Cardiac fibroblast (primary cell): ENCODE data around the gene MGAT3.

Experiments used
- DNase-seq, 2 donors: peaks; one replicate each; pipeline versions ENCODE4 v3.0.0 to v3.0.0-alpha.2; 2010; ENCODE audit warnings: low read depth in 2 of 2
- H3K4me3 ChIP-seq, 2 donors: replicated peaks in 1 of 2; 1 replicate in 1 of 2; 2 replicates in 1 of 2; pipeline ENCODE4 v1.5.1; 2011; ENCODE audit warnings: low read depth in 2 of 2, low read length in 2 of 2, mild to moderate bottlenecking in 2 of 2, moderate library complexity in 1 of 2
- CTCF ChIP-seq: IDR thresholded peaks from one replicate; pipeline ENCODE4 v1.5.1; 2011; ENCODE audit warnings: low read depth, mild to moderate bottlenecking, low read length, inconsistent platforms

MGAT3 gene

GRCh38 chr22:39431821-39432251 is 25.0 kb upstream of the MGAT3 start:
- peak; percentile 45 to 67 for DNase-seq
- no peak overlapping the region for H3K4me3 ChIP-seq
- TF ChIP-seq CTCF = no peak

- no peak overlapping the region for H3K4me3 ChIP-seq
- no peak for DNase-seq
- TF ChIP-seq CTCF = no peak
Measured at GRCh38 chr22:39432361-39432811, 24.4 kb upstream of the MGAT3 start.

- DNase-seq = no peak
- no peak overlapping the region for H3K4me3 ChIP-seq
- TF ChIP-seq CTCF = no peak
Measured at GRCh38 chr22:39433476-39434242, 23.2 kb upstream of the MGAT3 start.

GRCh38 chr22:39434243-39434653 is 22.6 kb upstream of the MGAT3 start:
- no peak for DNase-seq
- TF ChIP-seq CTCF = no peak
- no peak overlapping the region for H3K4me3 ChIP-seq

- TF ChIP-seq CTCF = no peak
- no peak overlapping the region for H3K4me3 ChIP-seq
- no peak for DNase-seq
Measured at GRCh38 chr22:39434721-39435120, 22.1 kb upstream of the MGAT3 start.

GRCh38 chr22:39435616-39436015 is 21.2 kb upstream of the MGAT3 start:
- no peak overlapping the region for H3K4me3 ChIP-seq
- DNase-seq = no peak
- no peak for TF ChIP-seq CTCF
